Suprapubic skin (tissue), 4 donors: Measurements from ENCODE around the gene SEMA3C. TPM values are rescaled to one million over a fixed set of nuclear protein-coding genes. Genes with fewer than 3 reads are reported as not detected.

Experiments
- DNase-seq, 2 donors: peaks; one replicate each; pipeline ENCODE4 v3.0.0-alpha.2; 2019; ENCODE audit warnings: low spot score in 2 of 2
- H3K27ac ChIP-seq: fragments of 200-600 bp; sonication (generic); one replicate; pipeline ENCODE4 v1.5.1; 2019
- H3K27me3 ChIP-seq: fragments of 200-600 bp; sonication (generic); one replicate; pipeline ENCODE4 v1.5.1; 2019
- H3K36me3 ChIP-seq: fragments of 200-600 bp; sonication (generic); one replicate; pipeline ENCODE4 v1.5.1; 2019
- H3K4me1 ChIP-seq: fragments of 200-600 bp; sonication (generic); one replicate; pipeline ENCODE4 v1.5.1; 2019
- H3K4me3 ChIP-seq: fragments of 200-600 bp; sonication (generic); one replicate; pipeline ENCODE4 v1.5.1; 2019; ENCODE audit warnings: mild to moderate bottlenecking
- H3K9me3 ChIP-seq: fragments of 200-600 bp; sonication (generic); one replicate; pipeline ENCODE4 v1.5.1; 2019
- CTCF ChIP-seq, 2 donors: fragments of 200-600 bp in 1 of 2; fragments of 450-650 bp in 1 of 2; sonication (generic) in 1 of 2; IDR thresholded peaks; one replicate each; pipeline ENCODE4 v1.5.1; 2016 to 2019; ENCODE audit warnings: antibody characterized with exemption in 2 of 2, mild to moderate bottlenecking in 1 of 2, moderate library complexity in 1 of 2
- EP300 ChIP-seq: sonication (generic); formaldehyde crosslinking; IDR thresholded peaks from one replicate; pipeline ENCODE4 v1.6.1; 2017; ENCODE audit warnings: antibody characterized with exemption
- POLR2A ChIP-seq, 2 donors: fragments of 450-650 bp; IDR thresholded peaks; one replicate each; pipeline ENCODE4 v1.6.1; 2017; ENCODE audit warnings: antibody characterized with exemption in 2 of 2, mild to moderate bottlenecking in 2 of 2, moderate library complexity in 2 of 2
- POLR2AphosphoS5 ChIP-seq, 3 donors: sonication (generic); formaldehyde crosslinking; IDR thresholded peaks; one replicate each; pipeline ENCODE4 v1.6.1; 2017; ENCODE audit warnings: antibody characterized with exemption in 3 of 3
- WGBS: methylation state at CpG from one replicate; pipeline ENCODE4 v1.1.5; 2018; 5-methylcytosine and 5-hydroxymethylcytosine counted together
- total RNA-seq, 4 donors: library from RNA; depleted of rRNA; stranded (reverse); fragments of >200 nt; gene quantifications; one replicate each; pipeline ENCODE4 v1.1.0, GENCODE V29; 2016

Gene SEMA3C
- total RNA-seq, 4 donors from 2014 or later, result 46.0 to 105 (median 76.0) TPM

- DNase-seq, result no peak
- Histone ChIP-seq H3K27ac (no peak overlapping the region), H3K9me3 (no peaks in the 10 kb centered on the region), H3K27me3 (no peaks in the 10 kb centered on the region), H3K4me1 (no peaks in the 10 kb centered on the region), H3K36me3 (no peaks in the 10 kb centered on the region), H3K4me3 (no peak overlapping the region)
- TF ChIP-seq CTCF (IDR thresholded peaks at IDR 0.05) (no peak), POLR2A (IDR thresholded peaks at IDR 0.05) (no peak), POLR2AphosphoS5 (IDR thresholded peaks at IDR 0.05) (no peak), EP300 (no peak)
- WGBS, result 92% methylated on average over 2 of the region's 2 CpGs
These were observed 154.7 kb downstream of the SEMA3C start for GRCh38 chr7:80764132-80764531.

- Histone ChIP-seq H3K36me3 (no peaks in the 10 kb centered on the region), H3K4me1 (no peaks in the 10 kb centered on the region), H3K27me3 (no peaks in the 10 kb centered on the region), H3K27ac (no peak overlapping the region), H3K9me3 (no peaks in the 10 kb centered on the region), H3K4me3 (no peak overlapping the region)
- 89% methylated on average over 4 of the region's 4 CpGs for WGBS
- no peak for TF ChIP-seq POLR2AphosphoS5 (IDR thresholded peaks at IDR 0.05)
- no peak for TF ChIP-seq EP300
- TF ChIP-seq CTCF (IDR thresholded peaks at IDR 0.05), result no peak
- no peak for TF ChIP-seq POLR2A (IDR thresholded peaks at IDR 0.05)
- DNase-seq, result no peak
These were observed 155.1 kb downstream of the SEMA3C start for GRCh38 chr7:80763704-80764103.

- H3K27me3 ChIP-seq, result no peaks in the 10 kb centered on the region
- H3K27ac ChIP-seq, result no peak overlapping the region
- H3K4me1 ChIP-seq, result no peaks in the 10 kb centered on the region
- H3K36me3 ChIP-seq, result no peaks in the 10 kb centered on the region
- 50% methylated on average over 1 of the region's 1 CpG for WGBS
- no peaks in the 10 kb centered on the region for H3K9me3 ChIP-seq
- DNase-seq, result no peak
- H3K4me3 ChIP-seq, result no peak overlapping the region
- TF ChIP-seq CTCF (IDR thresholded peaks at IDR 0.05) (no peak), EP300 (no peak), POLR2A (IDR thresholded peaks at IDR 0.05) (no peak), POLR2AphosphoS5 (IDR thresholded peaks at IDR 0.05) (no peak)
These were observed 155.6 kb downstream of the SEMA3C start for GRCh38 chr7:80763289-80763688.

- Histone ChIP-seq H3K9me3 (no peaks in the 10 kb centered on the region), H3K4me3 (no peak overlapping the region), H3K27ac (no peak overlapping the region), H3K27me3 (no peaks in the 10 kb centered on the region), H3K36me3 (no peaks in the 10 kb centered on the region), H3K4me1 (no peaks in the 10 kb centered on the region)
- no peak for TF ChIP-seq EP300
- DNase-seq, result no peak
- 80% methylated on average over 4 of the region's 4 CpGs for WGBS
These were observed 158.6 kb downstream of the SEMA3C start for GRCh38 chr7:80760292-80760691.

GRCh38 chr7:80752954-80753690 lies 165.7 kb downstream of the SEMA3C start:
- DNase-seq, result no peak
- 91% methylated on average over 6 of the region's 6 CpGs for WGBS
- H3K4me3 ChIP-seq, result no peak overlapping the region
- H3K27ac ChIP-seq, result no peak overlapping the region
- no peaks in the 10 kb centered on the region for H3K27me3 ChIP-seq
- no peaks in the 10 kb centered on the region for H3K9me3 ChIP-seq
- H3K36me3 ChIP-seq, result no peaks in the 10 kb centered on the region
- no peaks in the 10 kb centered on the region for H3K4me1 ChIP-seq
- TF ChIP-seq POLR2A (IDR thresholded peaks at IDR 0.05), result no peak
- TF ChIP-seq EP300, result no peak
- no peak for TF ChIP-seq POLR2AphosphoS5 (IDR thresholded peaks at IDR 0.05)
- TF ChIP-seq CTCF (IDR thresholded peaks at IDR 0.05), result no peak

GRCh38 chr7:80749270-80749669 lies 169.6 kb downstream of the SEMA3C start:
- no peak for TF ChIP-seq EP300
- TF ChIP-seq POLR2AphosphoS5 (IDR thresholded peaks at IDR 0.05), result no peak
- no peak for TF ChIP-seq POLR2A (IDR thresholded peaks at IDR 0.05)
- no peak for TF ChIP-seq CTCF (IDR thresholded peaks at IDR 0.05)
- no peaks in the 10 kb centered on the region for H3K27me3 ChIP-seq
- 73% methylated on average over 2 of the region's 2 CpGs for WGBS
- no peaks in the 10 kb centered on the region for H3K36me3 ChIP-seq
- H3K4me3 ChIP-seq, result no peak overlapping the region
- H3K27ac ChIP-seq, result no peak overlapping the region
- H3K4me1 ChIP-seq, result no peaks in the 10 kb centered on the region
- DNase-seq, result no peak
- no peaks in the 10 kb centered on the region for H3K9me3 ChIP-seq
